ENCODE measurements around the gene STX5.
A peak's percentile ranks its signal among the peaks of the same experiment; 100 is the strongest.
"Not testable (repeated sequence)": the region's sequence is repeated elsewhere in the genome, so short reads cannot be mapped to it uniquely, and the experiment has no call there.

Gene STX5

DNA sequence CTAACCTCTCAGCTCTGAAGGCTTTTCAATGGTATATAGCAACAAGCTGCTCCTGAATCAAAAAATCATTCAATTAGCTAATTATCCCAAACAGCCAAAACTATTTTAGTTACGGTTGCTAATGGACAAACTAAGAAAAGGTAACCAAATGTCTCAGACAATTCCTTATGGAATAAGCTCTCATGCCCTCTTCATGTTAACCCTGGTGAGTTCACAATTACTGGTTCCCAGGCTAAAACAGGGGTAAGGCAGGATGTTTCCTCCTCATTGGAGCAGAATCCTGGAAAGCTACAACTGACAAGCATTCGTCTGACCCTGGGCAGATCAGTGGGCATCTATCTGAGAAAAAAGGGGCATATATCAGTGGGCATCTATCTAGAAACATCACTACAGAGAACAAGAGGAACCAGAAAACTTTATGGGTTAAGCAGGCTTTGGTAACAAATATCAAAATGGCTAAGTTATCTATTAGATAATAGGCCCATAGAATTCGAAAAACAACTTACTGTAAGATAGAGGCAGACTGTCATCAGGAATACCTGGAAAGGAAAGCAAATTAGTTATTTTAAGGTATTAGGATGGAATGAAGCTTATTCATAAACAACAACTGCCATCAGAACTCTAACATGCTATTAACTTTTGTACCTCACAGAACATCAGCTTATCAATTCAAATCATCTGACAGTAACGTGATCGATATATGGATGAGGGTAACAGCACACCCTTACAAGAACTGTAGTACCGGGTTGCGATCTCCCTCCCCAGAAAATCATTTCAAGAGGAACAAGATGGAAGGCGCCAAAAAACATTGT is 22.4 kb upstream of the STX5 start:
- DNase-seq (ENCODE audit: low read depth in 3 of 3) = no peak

GRCh38 chr11:62853279-62853965 is 21.6 kb upstream of the STX5 start:
- DNase-seq (ENCODE audit: low read depth in 3 of 3) = no peak

- no peak for DNase-seq (ENCODE audit: low read depth in 3 of 3)
Measured at GRCh38 chr11:62852523-62853188, 20.8 kb upstream of the STX5 start.

DNA sequence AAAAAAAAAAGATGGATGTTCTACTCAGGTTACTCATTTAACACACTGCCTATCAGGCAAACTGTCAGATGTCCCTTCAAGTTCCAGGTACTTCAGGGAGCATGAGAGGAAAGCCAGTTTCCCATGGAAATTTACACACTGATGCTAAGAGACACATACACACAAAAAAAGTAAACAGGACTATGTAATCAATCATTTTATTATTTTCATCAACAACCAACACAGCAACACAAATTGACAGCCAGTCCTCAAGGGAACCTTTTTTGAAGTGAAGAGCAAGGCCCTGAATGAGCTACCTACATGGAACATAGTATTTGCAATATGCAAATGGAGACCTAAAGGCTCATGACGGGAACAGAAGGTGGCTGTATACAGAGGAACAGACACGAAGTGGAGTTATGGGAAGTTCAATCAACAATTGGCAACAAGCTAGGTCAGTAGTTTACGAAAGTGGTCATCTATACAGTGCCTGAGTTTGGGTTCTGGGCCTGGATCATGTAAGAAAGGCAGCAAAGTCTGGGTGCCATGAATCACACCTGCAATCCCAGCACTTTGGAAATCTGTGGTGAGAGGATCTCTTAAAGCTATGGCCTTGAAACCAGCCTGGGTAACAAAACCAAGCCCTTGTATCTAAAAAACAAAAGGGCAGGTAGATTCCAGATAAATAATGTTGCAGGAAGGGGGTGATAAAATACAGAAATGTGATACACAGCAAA is 20.1 kb upstream of the STX5 start:
- DNase-seq (ENCODE audit: low read depth in 3 of 3) = no peak

- DNase-seq (ENCODE audit: low read depth in 3 of 3) = peak in 1 of 3 experiments; percentile 44
Measured at GRCh38 chr11:62850911-62851806, 19.3 kb upstream of the STX5 start.

GRCh38 chr11:62847767-62848314 is 16.0 kb upstream of the STX5 start:
- no peak for DNase-seq (ENCODE audit: low read depth in 3 of 3)

GRCh38 chr11:62846177-62846576 is 14.3 kb upstream of the STX5 start:
- DNase-seq (ENCODE audit: low read depth in 3 of 3) = no peak

DNA sequence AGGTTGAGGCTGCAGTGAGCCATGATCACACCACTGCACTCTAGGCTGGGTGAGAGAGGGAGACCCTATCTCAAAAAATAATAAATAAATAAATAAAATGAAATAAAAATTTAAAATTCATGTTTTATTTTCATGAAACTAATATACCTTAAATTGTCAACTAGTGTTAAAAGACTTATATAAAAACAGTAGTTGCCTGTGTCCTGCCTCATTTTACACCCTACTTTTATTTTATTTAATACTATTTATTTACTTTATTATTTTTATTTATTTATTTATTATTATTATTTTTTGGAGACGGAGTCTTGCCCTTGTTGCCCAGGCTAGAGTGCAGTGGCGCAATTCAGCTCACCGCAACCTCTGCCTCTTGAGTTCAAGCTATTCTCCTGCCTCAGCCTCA is 12.3 kb upstream of the STX5 start:
- no peak for DNase-seq (ENCODE audit: low read depth in 3 of 3)

DNA sequence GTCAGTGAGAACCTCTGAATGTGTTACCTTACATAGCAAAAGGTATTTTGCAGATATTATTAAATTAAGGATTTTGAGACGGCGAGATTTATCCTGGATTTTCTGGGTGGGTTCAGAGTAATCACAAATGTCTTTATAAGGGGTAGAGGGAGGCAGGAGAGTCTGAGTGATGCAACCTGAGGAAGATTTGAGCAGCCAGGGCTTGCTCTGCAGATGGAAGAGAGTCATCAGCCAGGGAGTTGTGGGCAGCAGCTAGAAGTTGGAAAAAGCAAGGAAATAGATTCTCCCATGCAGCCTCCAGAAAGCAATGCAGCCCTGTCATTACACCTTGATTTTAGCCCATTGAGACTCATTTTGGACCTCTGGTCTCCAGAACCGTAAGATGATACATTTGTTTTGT is 11.6 kb upstream of the STX5 start:
- DNase-seq (ENCODE audit: low read depth in 3 of 3) = no peak

DNA sequence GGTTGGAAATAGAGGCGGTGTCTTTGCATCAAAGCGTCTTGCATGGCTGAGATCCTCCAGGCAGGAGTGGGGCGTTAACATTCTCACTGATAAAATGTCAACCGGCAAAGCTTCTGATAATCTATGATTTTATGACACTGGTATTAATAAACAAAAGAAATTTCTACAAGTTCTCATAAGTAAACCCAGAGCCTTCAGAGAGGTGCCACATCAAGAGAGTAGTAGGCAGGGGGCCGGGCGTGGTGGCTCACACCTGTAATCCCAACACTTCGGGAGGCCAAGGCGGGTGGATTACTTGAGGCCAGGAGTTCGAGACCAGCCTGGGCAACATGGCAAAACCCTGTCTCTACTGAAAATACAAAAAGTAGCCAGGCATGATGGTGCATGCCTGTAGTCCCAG is 11.0 kb upstream of the STX5 start:
- DNase-seq (ENCODE audit: low read depth in 3 of 3) = not testable (repeated sequence)

GRCh38 chr11:62842171-62842741 is 10.4 kb upstream of the STX5 start:
- peak in 1 of 3 experiments; percentile 47 for DNase-seq (ENCODE audit: low read depth in 3 of 3)

DNA sequence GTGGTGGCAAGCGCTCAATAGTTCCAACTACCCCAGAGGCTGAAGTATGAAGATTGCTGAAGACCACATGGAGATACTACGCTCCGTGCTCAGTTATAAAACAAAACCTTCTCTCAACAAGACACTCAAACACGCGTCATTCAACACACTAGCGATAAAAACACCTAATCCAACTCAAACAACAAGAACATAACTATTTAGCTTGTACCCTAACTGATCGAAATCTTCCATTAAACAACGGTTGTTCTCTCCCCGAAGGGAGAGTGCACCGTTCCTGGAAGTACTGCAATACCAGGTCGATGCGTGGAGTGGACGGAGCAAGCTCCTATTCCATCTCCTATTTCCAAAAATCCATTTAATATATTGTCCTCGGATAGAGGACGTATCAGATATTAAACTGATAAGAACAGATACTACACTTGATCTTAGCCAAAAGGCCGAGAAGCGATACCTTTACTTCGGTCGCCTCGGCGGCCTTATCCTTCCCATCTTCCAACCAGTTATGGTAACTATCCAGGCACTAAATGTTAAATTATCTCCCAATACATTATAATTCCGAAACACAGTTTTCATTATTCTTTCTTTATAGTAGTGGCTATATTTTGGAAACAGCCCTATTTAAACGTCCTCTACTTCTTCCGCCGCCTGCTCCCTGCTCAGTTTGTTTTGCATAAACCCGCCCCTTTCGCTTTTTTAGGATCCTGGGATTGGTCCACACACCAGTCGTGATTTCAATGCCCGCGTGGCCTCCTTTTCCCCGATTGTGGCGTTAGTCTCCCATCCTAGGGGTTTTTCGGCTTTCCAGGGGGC is 9.7 kb upstream of the STX5 start:
- peak; percentile 68 to 79 (median 69) for DNase-seq (ENCODE audit: low read depth in 3 of 3)

DNA sequence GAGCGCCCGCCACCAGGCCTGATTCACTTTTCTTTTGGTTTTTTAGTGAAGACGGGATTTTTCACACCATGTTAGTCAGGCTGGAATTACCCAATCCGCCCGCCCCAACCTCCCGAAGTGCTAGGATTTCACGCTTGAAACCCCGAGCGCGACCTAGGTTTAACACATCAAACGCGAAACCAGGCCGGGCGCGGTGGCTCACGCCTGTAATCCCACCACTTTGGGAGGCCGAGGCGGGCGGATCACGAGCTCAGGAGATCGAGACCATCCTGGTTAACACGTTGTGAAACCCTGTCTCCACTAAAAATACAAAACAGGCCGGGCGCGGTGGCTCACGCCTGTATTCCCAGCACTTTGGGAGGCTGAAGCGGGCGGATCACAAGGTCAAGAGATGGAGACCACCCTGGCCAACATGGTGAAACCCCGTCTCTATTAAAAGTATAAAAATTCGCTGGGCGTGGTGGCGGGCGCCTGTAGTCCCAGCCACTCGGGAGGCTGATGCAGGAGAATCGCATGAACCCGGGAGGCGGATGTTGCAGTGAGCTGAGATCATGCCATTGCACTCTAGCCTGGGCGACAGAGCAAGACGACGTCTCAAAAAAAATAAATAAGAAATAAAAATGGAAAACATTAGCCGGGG is 9.0 kb upstream of the STX5 start:
- DNase-seq (ENCODE audit: low read depth in 3 of 3) = peak; percentile 75 to 84 (median 82)

- peak; percentile 83 to 92 (median 86) for DNase-seq (ENCODE audit: low read depth in 3 of 3)
Measured at GRCh38 chr11:62839050-62839945, 7.4 kb upstream of the STX5 start, which contains the start of gene WDR74. TSS of gene WDR74 (minus strand) at chr11:62839590. CDS start at chr11:62839570, 20 bp downstream.

- DNase-seq (ENCODE audit: low read depth in 3 of 3) = no peak
Measured at GRCh38 chr11:62835336-62835735, 3.5 kb upstream of the STX5 start.

DNA sequence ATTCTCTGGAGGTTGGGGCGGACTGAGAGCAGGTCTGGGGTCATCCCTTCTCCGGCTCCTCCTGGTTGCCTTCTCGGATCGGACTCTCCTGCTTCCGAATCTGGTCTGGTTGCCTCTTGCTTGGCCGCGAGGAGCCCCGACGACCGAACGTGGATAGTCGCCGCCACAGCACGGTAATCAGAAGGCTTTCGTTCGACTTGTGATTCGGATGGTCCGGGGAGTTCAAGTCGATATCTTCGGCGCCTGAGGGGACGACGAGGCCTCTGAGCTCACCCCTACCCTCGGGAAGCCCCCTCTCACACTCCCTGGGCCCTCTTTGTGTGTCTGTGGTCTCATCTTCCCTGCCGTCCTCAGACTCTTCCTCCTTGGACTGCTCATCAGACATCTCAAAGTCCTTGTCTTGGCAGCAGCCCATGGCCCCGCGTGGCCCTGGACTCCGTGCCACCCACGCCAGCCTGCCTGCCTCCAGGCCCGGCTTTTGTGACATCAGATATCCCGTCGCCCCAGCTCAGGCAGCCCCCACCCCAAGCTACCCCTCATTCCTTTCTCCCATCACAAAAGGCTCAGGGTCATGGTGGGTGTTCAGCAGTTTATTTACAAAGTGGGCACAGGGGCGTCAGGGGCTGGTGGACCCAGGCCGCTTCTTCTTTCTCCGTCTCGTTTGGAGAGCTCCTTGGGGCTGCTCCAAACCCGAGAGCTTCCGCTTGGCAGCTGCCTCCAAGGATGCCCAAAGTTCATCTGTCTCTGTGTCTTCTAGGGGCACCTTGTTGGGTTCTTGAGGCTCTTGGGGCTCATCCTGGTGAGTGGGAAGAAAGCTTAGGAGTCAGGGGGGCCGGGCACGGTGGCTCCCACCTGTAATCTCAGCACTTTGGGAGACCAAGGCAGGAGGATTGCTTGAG is 734 bp upstream of the STX5 start, which contains the start of gene TEX54:
Gene TEX54 (minus strand): TSS at position 506 of the 899 bp plus-strand sequence.
- no peak for DNase-seq (ENCODE audit: low read depth in 3 of 3)
